HuH-7 (cell line): Measurements from ENCODE around the gene GAS2.
A peak's percentile ranks its signal among the peaks of the same experiment; 100 is the strongest.
"Not testable (repeated sequence)": the region's sequence is repeated elsewhere in the genome, so short reads cannot be mapped to it uniquely, and the experiment has no call there.

Experiments
- DNase-seq: peaks from one replicate; pipeline ENCODE4 v3.0.0; 2011; ENCODE audit warnings: low spot score

GAS2 gene

GRCh38 chr11:22666325-22666687 lies at the start of gene GAS2:
TSS of gene GAS2 (plus strand) at chr11:22666611. CDS start at chr11:22674870, 8,259 bp downstream.
- DNase-seq = no peak

GRCh38 chr11:22617868-22618267 lies 48.5 kb upstream of the GAS2 start:
- DNase-seq = no peak

GRCh38 chr11:22624742-22625447 lies 41.5 kb upstream of the GAS2 start:
- DNase-seq = peak; percentile 19

- peak; percentile 72 for DNase-seq
Measured at GRCh38 chr11:22625448-22626287, 40.7 kb upstream of the GAS2 start, which contains the start of gene FANCF. TSS of gene FANCF (minus strand) at chr11:22625823. CDS start at chr11:22625810, 13 bp downstream.

- no peak for DNase-seq
Measured at GRCh38 chr11:22626573-22627239, 39.7 kb upstream of the GAS2 start.

- no peak for DNase-seq
Measured at GRCh38 chr11:22627421-22627820, 39.0 kb upstream of the GAS2 start.

- DNase-seq = no peak
Measured at GRCh38 chr11:22633354-22633902, 33.0 kb upstream of the GAS2 start.

GRCh38 chr11:22634897-22635629 lies 31.3 kb upstream of the GAS2 start:
- no peak for DNase-seq

- DNase-seq = no peak
Measured at GRCh38 chr11:22635689-22636088, 30.7 kb upstream of the GAS2 start.

- DNase-seq = no peak
Measured at GRCh38 chr11:22640862-22641261, 25.5 kb upstream of the GAS2 start.

- DNase-seq = no peak
Measured at GRCh38 chr11:22641559-22641958, 24.9 kb upstream of the GAS2 start.

GRCh38 chr11:22652346-22652745 lies 14.1 kb upstream of the GAS2 start:
- DNase-seq = not testable (repeated sequence)

GRCh38 chr11:22656130-22656529 lies 10.3 kb upstream of the GAS2 start:
- DNase-seq = no peak

GRCh38 chr11:22657101-22657694 lies 9.2 kb upstream of the GAS2 start:
- DNase-seq = no peak

- no peak for DNase-seq
Measured at GRCh38 chr11:22659783-22660182, 6.6 kb upstream of the GAS2 start.

GRCh38 chr11:22666688-22667439 lies 453 bp downstream of the GAS2 start:
- peak; percentile 32 for DNase-seq

- DNase-seq = no peak
Measured at GRCh38 chr11:22668005-22668796, 1.8 kb downstream of the GAS2 start.

GRCh38 chr11:22669368-22669767 lies 3.0 kb downstream of the GAS2 start:
- no peak for DNase-seq

- no peak for DNase-seq
Measured at GRCh38 chr11:22670830-22671229, 4.4 kb downstream of the GAS2 start.

- no peak for DNase-seq
Measured at GRCh38 chr11:22671751-22672150, 5.3 kb downstream of the GAS2 start.
